NCI-H526 (cell line): ENCODE measurements around the gene ZNRF1.

Experiments used
- DNase-seq, 2 experiments: peaks; one replicate each; lab custom pipeline; 2025; lab: John Stamatoyannopoulos, UW

Gene ZNRF1

GRCh38 chr16:75099738-75100602 is 101.1 kb downstream of the ZNRF1 start:
- no peak for DNase-seq

- no peak for DNase-seq
These were observed 101.8 kb downstream of the ZNRF1 start for GRCh38 chr16:75100603-75100990.

GRCh38 chr16:75101635-75102034 is 102.8 kb downstream of the ZNRF1 start:
- DNase-seq: no peak

GRCh38 chr16:75102595-75102994 is 103.8 kb downstream of the ZNRF1 start:
- no peak for DNase-seq

- DNase-seq: no peak
These were observed 105.2 kb downstream of the ZNRF1 start for GRCh38 chr16:75103994-75104393.

GRCh38 chr16:75104836-75105235 is 106.0 kb downstream of the ZNRF1 start:
- DNase-seq: no peak

GRCh38 chr16:75105306-75106061 is 106.7 kb downstream of the ZNRF1 start:
- no peak for DNase-seq

- DNase-seq: no peak
These were observed 107.8 kb downstream of the ZNRF1 start for GRCh38 chr16:75106351-75107274.

- DNase-seq: no peak
These were observed 108.7 kb downstream of the ZNRF1 start for GRCh38 chr16:75107505-75107904.

GRCh38 chr16:75108792-75109731 is 110.2 kb downstream of the ZNRF1 start:
- DNase-seq: no peak

GRCh38 chr16:75109732-75110243 is 111.0 kb downstream of the ZNRF1 start:
- DNase-seq: no peak

- peak; percentile 47 to 88 for DNase-seq
These were observed 112.1 kb downstream of the ZNRF1 start for GRCh38 chr16:75110637-75111513.

- DNase-seq: no peak
These were observed 112.7 kb downstream of the ZNRF1 start for GRCh38 chr16:75111514-75111940.

GRCh38 chr16:75111961-75112733 is 113.3 kb downstream of the ZNRF1 start:
- DNase-seq: no peak

- no peak for DNase-seq
These were observed 114.1 kb downstream of the ZNRF1 start for GRCh38 chr16:75112734-75113491.

GRCh38 chr16:75113541-75114121 is 114.8 kb downstream of the ZNRF1 start:
- no peak for DNase-seq

- no peak for DNase-seq
These were observed 115.5 kb downstream of the ZNRF1 start for GRCh38 chr16:75114179-75114945.
